AG10803 (cell line): Measurements from ENCODE around the gene ACRV1.

ENCODE experiments used
- DNase-seq: peaks from one replicate; pipeline ENCODE4 v3.0.0; 2010; ENCODE audit warnings: low read depth
- H3K4me3 ChIP-seq: 2 replicates; pipeline ENCODE4 v1.5.1; 2011; ENCODE audit warnings: mild to moderate bottlenecking, low read length, control low read depth
- CTCF ChIP-seq: conservative IDR thresholded peaks from 2 replicates; pipeline ENCODE4 v1.5.1; 2011; ENCODE audit warnings: mild to moderate bottlenecking, low read length, control low read depth, inconsistent platforms

Gene ACRV1

GRCh38 chr11:125626288-125626950 lies 54.2 kb downstream of the ACRV1 start:
- TF ChIP-seq CTCF, result peak; percentile 39
- DNase-seq, result peak; percentile 82
- H3K4me3 ChIP-seq, result peak overlapping the region; percentile 86

- H3K4me3 ChIP-seq, result peak overlapping the region; percentile 86
- DNase-seq, result peak; percentile 85
- TF ChIP-seq CTCF, result no peak
Observed at GRCh38 chr11:125625630-125626287, 54.9 kb downstream of the ACRV1 start.

GRCh38 chr11:125625225-125625629 lies 55.4 kb downstream of the ACRV1 start:
- no peak for TF ChIP-seq CTCF
- DNase-seq, result peak; percentile 52

GRCh38 chr11:125624756-125625213 lies 55.9 kb downstream of the ACRV1 start, which contains the start of gene CHEK1:
CHEK1 (plus strand) TSS chr11:125625163; CDS start chr11:125626769, 1,606 bp downstream.
- no peak for DNase-seq
- TF ChIP-seq CTCF, result no peak
- H3K4me3 ChIP-seq, result peak within 1 kb of the TSS; percentile 86

More at GRCh38 chr11:125625225-125625629, 55.4 kb downstream of the ACRV1 start:
- H3K4me3 ChIP-seq, result peak overlapping the region; percentile 86

GRCh38 chr11:125623064-125623463 lies 57.6 kb downstream of the ACRV1 start:
- no peak overlapping the region for H3K4me3 ChIP-seq
- TF ChIP-seq CTCF, result no peak
- DNase-seq, result no peak

- no peak for TF ChIP-seq CTCF
- H3K4me3 ChIP-seq, result no peak overlapping the region
- DNase-seq, result peak; percentile 33
Observed at GRCh38 chr11:125621995-125622394, 58.7 kb downstream of the ACRV1 start.
